Inferior parietal cortex (tissue), 1 donor: ENCODE results near the gene MGAT3.

ENCODE experiments used
- DNase-seq: peaks from one replicate; pipeline ENCODE4 v3.0.0-alpha.2; 2016; ENCODE audit errors: extremely low spot score

MGAT3 gene

DNA sequence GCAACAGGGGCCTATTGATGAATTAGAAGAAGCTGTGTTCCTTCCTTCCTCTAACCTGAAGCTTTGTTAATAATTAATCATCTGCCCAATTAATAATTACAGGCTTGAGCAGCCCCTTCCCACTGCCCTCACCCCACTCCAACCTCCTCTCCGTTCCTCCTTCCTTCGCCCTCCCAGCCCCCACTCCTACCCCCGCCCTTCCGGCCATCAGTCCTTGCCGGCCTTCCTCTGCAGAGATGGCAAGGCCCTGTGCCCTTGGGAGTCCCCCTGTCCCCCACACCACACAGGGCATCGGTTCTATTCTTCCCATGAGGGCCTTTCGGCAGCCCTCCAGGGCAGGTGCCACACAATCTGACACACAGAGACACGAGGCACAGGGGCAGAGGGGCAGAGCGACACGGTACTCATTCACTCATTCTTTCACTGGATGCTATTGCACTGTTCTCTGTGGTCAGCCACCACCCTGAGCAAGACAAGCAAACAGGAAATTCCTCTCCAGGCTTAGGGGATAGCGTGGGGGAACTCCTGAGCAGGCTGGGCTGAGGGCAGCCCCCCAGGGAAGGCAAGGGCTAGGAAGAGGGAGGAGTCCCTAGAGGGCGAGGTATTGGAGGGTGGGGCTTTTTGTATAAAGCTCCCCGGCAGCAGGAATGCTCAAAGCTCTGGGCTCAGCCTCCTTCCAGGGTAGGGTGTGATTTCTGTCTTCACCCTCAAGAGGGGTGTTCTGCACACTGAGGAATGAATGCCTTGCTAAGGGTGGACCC lies 14.7 kb downstream of the MGAT3 start:
- DNase-seq = no peak

DNA sequence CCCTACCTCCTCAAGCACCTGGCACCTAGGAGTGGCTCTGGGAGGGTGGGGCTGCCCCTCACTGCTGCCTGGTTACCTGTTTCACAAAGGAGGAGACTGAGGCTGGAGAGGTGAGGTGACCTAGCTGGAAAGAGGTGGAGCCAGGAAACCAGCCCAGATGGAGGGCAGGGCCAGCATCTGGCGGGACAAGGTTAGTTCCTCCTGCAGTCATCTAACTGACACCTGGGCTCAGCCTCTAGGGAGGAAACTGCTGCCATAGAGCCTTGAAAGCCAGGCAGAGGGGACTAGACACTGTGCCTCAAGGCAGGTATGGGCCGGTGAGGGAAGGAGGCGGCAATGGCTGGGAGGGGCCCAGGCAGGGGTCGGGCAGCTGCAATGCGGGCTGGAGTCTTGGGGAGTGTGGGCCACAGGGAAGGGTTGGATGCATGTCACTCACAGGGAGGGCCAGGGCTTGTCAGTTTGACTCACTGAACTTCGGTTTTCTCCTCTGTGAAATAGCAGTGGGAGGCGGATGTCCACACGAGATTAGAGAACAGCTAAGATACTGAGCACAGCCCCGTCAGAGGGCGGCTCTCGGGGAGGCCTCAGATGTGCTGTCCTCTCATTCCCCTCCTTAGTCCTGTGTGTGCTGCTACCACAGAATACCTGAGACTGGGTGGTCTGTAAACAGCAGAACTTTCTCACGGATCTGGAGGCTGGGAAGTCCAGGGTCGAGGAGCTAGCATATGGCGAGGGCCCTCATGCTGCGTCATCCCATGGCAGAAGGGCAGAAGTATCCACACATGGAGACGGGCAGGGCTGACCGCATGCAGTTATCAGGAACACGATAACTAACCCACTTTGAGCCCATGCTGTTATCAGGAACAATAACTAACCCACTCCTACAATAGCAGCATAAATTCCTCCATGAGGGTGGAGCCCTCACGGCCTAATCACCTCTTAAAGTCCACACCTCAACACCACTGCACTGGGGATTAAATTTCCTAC lies 16.1 kb downstream of the MGAT3 start:
- no peak for DNase-seq

DNA sequence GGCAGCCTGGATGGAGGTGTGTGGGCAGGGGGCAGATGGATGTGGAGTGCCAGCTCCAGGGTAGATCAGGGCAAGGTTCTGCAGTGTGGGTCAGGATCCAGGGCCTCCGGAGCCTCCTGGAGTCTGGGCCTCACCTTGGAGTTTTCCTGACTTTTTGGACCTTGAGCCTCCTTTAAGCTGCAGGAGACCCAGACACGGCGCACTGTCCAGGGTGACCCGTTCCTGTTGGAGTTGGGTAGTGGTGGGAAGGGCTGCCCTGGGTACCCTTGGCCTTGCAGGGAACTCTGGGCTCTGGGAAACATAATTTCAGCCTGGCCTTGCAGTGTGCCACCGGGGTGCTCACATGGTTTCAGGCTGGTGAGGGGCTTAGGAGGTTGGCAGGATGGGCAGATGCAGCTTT lies 17.0 kb downstream of the MGAT3 start:
- no peak for DNase-seq

DNA sequence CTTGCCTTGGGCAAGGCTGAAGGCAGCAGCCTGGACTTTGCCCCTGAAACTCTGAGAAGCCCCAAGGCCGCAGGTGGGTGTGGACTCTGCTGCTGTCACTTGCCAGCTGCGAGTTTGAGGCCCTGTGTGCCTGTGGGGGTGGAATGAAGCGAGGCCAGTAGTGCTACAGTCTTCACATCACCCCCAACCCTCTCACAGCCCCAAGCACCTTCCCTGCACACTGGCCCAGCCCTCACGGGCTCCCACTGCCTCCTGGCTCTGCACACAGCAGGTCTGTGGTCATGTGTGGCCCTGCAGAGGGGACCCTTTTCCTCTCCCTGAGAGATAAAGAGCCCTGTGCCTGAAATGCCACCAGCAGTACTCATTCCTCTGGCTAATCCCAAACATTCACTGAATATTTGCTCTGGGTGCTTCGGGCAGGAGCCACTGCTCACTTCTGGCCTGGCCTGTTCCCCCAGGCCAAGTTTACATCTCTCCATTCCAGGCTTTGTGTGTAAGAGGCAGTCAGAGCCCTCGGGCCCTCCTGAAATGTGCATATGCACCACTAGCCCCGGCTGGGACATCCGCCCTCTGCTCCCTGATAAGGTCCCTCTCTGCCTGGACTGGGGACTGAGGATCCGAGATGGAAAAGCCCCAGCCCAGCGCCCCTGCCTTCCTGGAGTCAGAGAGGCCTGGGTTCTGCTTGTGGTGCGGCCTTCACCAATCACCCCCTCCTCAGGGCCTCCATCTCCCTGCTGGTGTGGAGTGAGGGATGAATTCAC lies 17.7 kb downstream of the MGAT3 start:
- DNase-seq = no peak

DNA sequence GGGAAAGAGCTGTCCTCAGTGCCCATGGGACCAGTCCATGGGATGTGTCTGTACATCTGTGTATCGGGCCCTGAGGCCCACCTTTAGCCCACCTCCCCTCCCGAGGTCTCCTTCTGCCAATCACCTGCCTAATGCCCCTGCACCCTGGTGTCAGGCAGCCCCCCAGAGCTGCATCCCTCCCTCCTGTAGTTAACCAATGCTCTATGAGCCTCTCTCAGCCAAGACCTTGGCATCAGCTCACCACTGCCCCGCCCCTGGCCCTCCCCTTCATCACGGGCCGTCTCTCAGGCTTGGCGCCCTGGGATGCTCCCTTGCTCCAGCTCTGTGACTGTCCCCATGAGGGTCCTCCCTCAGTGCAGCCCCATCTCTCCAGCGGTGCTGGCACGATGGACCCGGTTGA lies 18.5 kb downstream of the MGAT3 start:
- DNase-seq = no peak

DNA sequence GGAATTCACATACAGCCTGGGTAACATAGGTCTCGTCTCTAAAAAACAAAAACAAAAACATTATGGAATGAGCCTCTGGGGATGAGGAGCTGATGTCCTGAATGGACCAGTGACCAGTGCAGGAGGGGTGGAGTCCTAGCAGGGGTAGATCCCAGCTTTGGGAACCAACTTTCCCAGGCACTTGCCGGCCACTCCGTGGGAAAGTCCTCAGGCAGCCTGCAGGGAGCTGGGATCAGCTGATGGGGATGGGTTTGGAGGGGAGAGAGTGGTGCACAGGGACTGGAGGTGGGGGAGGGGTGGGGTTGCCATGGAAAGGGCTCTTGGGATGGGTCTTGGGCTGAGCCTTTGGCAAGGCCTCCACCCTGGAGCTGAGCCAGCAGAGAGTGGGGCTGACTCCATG lies 19.1 kb downstream of the MGAT3 start:
- DNase-seq = no peak

DNA sequence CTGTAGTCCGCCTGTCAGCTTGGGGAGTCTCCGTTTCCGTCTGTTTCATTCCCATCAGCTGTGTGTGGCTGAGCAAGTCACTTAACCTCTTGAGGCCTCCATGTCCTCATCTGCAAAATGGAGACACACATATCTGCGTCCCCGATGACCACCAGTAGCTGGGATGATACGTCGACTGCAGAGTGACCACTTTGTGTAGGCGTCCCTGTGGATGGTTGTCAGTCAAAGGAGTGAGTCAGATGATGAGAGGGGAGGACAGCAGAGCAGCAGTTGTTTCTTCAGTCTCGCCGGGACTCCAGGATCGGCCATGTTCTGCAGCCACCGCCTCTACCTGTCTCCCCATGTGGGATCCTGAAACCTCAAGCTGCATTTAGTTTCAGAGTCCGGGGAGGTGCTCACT lies 19.9 kb downstream of the MGAT3 start:
- DNase-seq = no peak

DNA sequence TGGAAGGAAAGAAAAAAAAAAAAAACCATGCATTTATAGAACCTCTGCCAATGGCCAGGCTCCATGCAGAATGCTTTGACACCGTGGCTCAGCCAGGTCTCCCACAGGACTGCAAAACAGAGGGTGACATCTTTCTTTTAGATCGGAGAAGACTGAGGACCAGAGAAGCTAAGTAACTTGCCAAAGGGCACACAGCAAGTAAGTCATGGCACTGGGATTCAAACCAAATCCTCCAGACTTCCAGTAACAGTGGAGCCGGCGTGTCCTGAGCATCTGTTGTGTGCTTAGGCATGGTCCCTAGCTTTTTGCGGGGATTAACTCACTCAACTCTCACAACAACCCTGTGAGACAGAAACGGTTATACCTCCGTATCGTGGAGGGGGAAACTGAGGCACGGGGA lies 20.7 kb downstream of the MGAT3 start:
- no peak for DNase-seq

DNA sequence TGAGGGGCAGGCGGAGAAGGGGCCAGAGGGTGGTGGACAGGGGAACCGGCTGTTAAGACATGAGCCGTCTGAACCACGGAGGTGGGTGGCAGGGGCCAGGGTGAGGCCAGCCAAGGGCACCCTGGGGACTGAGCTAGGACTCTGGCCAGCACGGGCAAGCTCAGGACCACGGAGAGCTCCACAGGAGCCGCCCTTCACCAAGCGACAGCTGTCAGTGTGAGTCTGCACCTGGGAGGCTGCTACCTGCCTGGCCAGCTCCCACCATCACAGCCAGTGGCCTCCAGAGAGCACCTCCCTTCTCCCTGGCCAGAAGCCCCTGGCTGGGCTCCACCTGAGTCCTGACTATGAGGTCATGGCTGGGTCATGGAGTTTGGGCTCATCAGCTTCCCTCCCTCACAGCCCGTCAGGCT lies 21.6 kb downstream of the MGAT3 start:
- DNase-seq = no peak

DNA sequence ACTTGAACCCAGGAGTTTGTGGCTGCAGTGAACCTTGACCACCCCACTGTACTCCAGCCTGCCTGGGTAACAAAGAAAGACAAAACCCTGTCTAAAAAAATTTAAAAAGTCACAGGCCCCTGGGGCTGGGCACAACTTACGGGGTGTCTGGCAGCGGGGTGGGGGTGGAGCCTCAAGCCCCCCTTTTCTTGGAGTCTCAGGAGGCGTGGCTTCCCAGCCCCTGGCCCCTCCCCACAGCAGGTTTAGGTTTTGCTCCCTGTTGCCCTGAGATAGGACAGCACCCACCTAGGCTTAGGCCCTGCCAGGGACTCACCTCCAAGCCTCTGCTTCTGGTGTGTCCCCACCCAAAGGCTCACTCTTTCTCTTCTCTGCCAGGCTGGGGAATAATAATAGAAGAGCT lies 22.4 kb downstream of the MGAT3 start:
- no peak for DNase-seq

DNA sequence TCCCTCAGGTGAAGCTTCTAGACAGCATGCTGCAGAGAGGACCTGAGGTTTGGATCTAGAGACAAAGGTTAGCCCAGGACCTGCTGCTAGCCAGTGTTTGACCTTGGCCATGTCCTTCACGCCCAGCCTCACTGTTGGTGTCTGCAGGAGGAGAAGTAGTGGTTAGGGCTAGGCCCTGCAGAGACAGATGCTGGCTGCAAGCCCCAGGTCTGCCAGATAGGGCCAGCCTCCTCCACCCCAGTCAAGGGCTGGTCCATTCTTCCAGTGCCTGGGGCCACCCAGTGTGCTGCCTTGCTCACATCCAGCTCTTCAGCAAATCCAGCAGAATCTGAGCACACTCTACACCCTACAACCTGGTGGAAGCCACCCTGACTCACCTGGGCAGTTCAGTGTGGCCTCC lies 23.7 kb downstream of the MGAT3 start:
- DNase-seq = no peak

DNA sequence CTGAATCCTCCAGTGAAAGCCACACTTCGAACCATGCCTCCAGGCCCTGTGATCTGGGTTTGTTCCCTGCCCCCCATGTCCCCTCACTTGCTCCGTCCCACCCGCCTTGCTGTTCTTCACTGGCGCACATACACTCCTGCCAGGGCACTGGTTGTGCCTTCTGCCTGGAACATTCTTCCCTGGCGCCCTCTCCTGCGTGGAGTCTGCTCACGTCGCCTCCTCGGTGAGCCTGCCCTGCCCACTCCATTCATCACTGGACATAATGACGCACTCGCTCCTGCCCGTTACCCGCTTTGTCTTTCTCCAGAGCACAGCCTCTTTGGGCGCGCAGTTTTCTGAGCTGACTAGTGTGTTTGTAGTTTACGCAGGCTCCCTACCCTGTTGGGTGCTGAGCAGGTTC lies 24.2 kb downstream of the MGAT3 start:
- no peak for DNase-seq

DNA sequence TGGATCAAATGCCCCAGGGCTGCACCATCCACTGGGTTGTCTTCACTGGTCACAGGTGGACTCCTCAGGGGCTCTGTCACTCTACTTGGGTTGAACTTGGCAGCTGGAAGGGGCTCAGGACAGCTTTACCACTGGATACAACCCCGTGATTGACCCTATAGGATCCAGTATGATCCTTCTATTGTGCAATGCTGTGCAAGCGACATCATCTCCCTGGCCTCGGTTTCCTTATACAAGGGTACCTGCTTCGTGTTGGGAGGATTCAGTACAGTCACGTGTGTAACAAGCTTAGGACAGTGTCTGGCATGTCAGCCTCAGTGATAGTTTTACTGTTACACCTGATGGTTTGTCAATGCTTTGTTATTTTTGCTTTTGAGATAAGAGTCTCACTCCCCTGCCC lies 24.8 kb downstream of the MGAT3 start:
- no peak for DNase-seq

DNA sequence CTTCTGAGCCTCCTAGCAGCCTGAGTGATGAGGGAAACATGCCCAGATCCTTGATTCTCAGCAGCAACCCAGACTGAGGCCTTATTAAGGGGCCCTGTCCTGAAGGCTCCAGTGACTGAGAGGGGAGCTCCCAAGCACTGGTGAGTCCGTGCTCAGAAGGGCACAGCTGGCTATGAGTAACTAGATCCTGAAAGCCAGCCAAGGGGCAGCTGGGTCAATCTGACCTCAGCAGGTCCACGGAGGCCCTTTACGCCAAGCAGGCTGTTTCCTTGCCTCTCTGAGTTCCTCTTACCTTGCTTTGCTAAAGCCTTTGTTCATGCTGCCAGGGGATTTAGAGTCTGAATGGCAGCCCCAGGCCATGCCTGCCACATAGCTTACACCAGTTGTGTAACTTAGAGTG lies 26.0 kb downstream of the MGAT3 start:
- no peak for DNase-seq

DNA sequence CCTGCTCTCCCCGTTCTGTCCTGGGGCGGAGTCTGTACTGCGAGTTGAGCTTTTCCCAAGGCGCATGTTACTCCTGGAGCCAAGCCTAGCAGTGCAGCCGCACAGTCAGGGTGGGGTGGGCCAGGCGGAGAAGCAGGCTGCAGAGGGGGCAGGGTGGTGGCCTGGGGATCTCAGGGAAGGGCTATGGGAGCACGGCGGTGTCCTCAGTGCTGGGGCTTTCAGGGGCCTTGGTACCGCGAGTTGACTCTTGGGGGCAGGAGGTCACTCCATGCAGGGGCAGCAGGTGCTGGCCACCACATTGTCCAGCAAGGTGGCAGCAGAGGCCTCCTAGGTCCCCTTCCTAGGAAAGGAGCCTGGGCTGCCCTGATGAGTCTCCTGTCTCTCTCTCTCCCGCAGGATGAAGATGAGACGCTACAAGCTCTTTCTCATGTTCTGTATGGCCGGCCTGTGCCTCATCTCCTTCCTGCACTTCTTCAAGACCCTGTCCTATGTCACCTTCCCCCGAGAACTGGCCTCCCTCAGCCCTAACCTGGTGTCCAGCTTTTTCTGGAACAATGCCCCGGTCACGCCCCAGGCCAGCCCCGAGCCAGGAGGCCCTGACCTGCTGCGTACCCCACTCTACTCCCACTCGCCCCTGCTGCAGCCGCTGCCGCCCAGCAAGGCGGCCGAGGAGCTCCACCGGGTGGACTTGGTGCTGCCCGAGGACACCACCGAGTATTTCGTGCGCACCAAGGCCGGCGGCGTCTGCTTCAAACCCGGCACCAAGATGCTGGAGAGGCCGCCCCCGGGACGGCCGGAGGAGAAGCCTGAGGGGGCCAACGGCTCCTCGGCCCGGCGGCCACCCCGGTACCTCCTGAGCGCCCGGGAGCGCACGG lies 30.4 kb downstream of the MGAT3 start:
- no peak for DNase-seq

DNA sequence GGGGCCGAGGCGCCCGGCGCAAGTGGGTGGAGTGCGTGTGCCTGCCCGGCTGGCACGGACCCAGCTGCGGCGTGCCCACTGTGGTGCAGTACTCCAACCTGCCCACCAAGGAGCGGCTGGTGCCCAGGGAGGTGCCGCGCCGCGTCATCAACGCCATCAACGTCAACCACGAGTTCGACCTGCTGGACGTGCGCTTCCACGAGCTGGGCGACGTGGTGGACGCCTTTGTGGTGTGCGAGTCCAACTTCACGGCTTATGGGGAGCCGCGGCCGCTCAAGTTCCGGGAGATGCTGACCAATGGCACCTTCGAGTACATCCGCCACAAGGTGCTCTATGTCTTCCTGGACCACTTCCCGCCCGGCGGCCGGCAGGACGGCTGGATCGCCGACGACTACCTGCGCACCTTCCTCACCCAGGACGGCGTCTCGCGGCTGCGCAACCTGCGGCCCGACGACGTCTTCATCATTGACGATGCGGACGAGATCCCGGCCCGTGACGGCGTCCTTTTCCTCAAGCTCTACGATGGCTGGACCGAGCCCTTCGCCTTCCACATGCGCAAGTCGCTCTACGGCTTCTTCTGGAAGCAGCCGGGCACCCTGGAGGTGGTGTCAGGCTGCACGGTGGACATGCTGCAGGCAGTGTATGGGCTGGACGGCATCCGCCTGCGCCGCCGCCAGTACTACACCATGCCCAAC lies 31.2 kb downstream of the MGAT3 start:
- no peak for DNase-seq

DNA sequence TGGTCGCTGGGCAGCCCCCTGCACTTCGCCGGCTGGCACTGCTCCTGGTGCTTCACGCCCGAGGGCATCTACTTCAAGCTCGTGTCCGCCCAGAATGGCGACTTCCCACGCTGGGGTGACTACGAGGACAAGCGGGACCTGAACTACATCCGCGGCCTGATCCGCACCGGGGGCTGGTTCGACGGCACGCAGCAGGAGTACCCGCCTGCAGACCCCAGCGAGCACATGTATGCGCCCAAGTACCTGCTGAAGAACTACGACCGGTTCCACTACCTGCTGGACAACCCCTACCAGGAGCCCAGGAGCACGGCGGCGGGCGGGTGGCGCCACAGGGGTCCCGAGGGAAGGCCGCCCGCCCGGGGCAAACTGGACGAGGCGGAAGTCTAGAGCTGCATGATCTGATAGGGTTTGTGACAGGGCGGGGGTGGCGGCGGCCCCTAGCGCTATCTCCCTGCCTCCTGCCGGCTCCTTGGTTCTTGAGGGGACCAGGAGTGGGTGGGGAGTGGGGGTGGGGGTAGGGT lies 31.8 kb downstream of the MGAT3 start:
- DNase-seq = no peak

DNA sequence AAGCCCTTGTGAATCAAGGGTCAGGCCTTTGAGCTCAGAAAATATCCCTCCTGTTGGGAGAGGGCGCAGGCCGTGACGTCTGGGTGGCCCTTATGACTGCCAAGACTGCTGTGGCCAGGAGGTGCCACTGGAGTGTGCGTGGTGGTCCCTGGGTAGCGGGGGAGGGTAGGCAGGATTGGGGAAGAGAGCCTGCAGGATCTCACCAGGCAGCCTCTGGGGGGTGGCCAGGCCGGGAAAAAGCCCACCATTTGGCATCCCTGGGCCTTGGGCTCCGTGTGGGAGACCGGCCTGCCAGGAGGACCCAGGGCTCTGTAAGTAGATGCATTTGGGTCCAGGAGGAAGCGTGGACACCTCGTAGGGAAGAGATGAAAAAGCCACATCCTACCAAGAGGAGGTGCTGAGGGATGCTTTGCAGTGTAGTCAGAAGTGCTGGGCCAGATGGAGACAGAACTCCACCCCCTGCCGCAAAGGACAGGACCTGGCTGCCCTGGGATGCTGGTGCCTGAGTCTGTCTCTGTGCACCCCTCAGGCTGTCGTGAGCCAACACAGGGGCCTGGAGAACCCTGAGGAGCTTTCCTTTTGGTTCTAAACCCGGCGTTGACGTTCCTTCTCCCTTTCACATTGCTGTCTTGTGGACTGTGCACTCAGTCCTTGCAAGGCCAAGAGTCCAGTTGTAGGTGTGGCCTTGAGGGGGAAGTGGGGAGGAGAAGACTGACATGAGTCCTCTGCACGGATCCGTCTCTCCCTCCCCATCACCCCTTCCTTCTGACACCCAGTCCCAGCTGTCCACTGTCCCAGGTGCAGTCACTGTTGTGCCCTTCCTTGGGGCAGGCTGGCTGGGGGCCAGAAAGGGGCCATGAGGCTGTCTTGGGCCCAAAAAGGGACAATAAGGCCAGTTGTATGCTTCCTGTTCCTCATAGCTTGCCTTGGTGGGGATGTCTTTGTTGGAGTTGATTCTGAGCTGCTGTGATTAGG lies 32.6 kb downstream of the MGAT3 start:
- DNase-seq = no peak

DNA sequence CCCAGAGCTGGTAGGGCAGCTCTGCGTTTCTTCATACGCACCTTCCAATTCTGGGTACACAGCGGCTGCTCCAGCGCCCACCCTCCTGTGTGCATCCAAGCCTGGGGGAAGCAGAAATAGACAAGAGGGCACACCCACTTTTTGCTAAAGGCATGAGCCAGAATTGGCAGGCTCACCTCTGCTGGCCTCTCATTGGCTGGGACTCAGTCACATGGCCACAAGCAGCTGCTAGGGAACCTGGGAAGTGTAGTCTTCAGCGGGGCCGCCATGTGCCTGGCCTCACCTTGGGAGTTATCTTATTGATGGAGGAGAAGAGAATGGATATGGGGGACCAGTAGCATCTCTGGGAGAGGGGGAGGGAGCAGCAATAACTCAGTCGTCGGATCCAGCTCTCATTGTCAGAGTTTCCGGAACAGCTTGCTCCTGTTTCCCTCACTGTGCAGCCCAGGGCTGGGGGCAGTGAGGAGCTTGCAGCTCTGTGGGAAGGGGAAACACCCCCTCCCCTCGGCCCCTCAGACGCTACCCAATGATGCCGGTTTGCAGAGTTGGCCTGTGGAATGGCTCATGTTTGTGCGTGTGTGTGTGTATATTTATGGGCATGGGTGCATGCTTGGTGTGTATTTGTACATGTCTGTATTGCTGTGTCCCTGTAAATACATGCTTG lies 33.5 kb downstream of the MGAT3 start:
- peak; percentile 85 for DNase-seq
